GM12872 (cell line): ENCODE measurements around the gene ALLC.

Experiments used
- TF ChIP-seq, protein P1 (sequence below): IDR thresholded peaks from 3 replicates; pipeline ENCODE4 v1.5.1; 2011; ENCODE audit warnings: low read depth, mild to moderate bottlenecking, low read length, moderate library complexity; ENCODE audit not compliant: insufficient read depth

Gene ALLC

DNA sequence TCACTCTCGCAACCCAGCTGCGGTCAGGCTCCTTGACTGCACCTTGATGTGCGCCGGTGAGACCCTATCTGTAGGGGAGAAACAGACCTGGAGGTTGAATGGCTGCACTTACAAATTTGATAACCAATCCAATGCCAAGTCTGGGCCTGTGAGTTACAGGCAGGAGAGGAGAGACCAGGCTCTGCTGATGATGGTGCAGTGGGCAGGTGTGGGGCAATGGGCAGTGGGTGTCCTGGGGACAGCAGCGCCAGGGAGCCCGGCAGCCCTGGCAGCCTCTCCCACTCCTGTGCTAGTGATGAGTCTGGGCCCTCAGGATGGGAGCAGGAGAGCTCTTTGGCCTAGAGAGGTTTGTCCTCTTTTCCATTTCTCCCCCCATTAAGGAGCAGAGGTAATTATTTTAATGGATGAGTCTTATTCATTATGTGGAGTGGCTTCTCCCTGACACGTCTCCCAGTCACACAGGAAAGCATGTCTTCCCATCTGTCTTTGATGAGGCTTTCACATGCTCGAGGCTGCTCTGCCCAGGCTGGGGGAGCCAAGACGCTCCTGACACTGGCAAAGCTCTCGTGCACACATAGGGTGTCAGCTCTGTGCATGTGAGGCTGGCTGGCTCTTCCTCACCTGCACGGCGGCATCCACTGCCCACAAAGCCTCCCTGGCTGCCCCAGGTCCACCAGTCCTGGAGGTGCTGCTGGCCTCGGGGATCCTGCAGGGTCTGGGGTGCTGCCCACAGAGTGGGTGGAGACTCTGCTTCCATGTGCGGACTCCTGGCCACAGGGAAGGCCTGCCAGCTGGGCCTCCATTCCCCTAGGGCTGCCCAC is 10.0 kb upstream of the ALLC start:
- TF ChIP-seq, protein P1, sequence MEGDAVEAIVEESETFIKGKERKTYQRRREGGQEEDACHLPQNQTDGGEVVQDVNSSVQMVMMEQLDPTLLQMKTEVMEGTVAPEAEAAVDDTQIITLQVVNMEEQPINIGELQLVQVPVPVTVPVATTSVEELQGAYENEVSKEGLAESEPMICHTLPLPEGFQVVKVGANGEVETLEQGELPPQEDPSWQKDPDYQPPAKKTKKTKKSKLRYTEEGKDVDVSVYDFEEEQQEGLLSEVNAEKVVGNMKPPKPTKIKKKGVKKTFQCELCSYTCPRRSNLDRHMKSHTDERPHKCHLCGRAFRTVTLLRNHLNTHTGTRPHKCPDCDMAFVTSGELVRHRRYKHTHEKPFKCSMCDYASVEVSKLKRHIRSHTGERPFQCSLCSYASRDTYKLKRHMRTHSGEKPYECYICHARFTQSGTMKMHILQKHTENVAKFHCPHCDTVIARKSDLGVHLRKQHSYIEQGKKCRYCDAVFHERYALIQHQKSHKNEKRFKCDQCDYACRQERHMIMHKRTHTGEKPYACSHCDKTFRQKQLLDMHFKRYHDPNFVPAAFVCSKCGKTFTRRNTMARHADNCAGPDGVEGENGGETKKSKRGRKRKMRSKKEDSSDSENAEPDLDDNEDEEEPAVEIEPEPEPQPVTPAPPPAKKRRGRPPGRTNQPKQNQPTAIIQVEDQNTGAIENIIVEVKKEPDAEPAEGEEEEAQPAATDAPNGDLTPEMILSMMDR: no peak

DNA sequence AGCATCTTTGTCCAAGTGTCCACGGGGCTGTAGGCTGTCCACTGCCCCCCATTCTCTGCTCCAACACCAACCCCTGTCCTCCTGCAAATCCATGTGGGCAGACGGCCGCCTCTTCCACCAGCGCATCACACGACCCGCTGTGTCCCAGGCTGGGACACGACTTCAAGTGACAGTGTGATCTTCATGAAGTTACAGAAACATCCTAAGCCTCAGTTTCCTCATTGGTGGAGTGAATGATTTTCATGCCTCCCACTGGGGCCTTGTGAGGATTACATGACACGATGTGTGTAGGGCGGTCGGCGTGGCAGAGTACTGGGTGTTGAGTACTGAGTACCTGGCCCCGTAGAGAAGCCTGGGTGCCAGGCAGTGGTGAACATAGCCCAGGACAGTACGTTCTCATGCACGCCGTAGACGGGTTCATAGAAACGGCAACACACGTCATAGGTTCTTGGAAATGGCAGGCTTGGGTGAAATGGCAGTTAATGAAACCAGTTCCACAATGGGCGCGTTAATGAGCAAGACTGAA is 9.3 kb upstream of the ALLC start:
- TF ChIP-seq, protein P1: no peak

DNA sequence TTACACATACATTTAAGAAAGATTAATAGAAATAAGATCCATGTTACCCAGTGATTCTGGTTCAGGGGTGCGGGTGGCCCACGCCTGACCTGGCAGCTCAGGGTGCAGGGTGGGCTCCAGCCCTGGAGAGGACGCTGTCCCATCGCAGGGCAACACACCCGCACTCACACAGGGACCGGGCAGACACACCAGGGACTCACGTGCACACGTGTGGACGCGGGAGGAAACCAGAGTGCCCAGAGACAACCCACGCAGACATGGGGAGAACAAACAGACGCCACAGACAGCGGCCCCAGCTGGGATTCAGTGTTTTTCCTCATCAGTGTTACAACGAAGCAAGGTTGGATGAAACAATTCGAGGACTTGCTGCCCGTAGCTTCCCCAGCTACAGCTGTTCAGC is 8.4 kb upstream of the ALLC start:
- TF ChIP-seq, protein P1: no peak

DNA sequence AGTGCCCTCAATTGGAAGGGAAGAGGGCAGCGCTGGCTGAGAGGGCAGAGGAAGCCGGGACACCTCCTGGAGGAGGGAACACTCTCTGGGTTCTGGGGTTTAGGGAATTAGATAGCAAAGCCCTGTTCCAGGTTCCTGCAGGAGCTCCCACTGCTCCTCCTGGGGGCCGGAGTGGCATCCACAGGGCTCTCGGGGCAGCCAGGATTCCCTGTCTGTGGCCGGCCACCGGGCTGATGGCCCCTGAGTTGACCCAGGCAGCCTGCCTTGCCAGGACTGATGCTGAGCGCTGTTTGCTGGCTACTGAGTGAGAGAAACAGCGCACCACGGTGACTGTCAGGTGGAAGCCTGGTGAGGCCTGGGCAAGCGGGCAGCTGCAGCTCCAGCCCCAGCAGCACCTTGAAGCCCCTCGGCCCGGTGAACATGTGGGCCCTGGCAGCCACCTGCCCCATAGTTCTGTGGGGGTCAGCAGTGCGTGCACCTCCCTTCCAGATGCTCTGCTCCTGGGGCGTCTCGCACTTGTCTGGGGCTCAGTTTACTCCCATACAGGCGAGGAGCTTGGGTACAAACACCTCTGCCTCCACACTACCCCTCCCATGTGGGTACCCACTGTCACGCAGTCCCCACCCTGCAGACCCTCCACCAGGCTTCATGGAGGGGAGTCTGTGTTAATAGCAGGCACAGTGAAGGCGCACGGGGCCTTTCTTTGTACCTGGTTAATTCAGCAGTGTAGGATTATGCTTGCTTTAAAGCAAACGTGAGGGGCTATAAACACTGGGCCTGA is 7.7 kb upstream of the ALLC start:
- TF ChIP-seq, protein P1: no peak

DNA sequence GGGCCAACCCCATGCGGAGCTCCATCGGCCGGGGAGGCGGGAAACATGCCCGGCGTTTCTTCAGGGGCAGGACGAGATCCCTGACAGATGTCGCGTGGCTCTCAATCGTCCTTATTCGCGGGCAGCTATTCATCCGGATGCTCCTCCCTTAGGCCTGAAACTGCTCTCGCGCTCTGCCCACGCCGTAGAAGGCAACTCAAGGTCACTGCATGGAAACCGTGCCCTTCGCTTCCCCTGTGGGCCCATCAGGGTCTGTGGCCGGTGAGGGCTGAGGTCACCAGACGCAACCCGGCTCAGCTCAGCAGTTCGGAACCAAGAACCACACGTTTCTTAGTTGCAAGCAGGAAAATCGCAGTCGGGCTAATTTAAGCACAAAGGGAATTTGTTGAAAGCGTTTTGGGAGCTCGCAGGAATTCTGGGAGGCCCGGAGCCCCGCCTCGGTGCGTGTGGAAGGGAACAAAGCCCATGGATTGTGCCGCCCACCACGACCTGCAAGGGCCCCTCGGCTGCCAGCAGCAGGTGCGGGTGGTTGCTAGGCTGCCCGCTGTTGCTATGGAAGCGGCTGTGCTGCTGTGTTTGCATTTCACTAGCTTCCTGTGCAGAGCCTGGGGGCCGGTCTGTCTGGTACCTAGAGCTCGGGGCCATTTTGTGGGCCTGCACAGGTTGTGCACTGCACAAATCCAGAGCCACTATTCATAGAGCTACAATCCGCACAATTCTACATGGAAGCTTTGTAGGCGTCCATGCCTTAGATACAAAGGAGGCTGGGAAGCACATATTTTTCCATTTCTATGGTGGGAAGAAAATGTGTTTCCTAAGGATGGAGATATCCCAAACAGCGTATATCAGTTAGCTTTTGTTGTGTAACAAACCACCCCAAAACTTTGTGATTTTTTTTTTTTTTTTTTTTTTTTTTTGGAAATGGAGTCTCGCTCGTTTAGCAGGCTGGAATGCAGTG is 6.0 kb upstream of the ALLC start:
- TF ChIP-seq, protein P1: no peak

DNA sequence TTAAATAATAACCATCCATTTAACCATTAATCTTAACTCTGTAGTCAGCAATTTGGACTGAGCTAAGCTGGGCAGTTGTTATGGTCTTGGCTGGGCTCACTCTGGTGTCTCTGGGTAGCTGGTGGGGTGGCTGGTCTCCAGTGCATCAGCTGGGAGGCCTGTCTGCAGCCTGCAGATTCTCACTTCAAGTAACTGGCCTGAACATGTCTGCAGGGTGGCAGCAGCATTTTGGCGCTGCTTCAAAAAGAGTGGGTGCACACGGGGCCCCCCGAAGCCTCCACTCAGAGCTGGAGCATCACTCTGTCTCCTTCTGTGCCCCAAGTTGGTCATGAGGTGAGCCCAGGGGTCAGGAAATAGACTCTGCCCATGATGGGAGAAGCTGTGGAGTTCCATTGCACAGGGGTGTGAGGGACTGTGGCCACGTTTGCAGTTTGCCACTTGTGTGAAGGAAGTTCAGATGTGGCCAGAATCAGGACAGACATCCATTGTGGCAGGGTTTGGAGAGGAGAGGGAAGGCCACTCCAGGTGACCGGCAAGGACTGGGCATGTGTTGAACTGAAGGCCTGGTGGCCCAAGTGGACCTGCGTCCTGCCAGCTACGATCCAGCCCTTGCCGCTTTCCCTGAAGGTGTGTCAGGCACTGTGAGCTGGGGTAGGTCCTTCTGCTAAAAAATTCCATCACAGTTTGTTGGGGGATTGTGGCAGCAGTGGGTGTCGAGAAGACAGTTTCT is 4.9 kb upstream of the ALLC start:
- TF ChIP-seq, protein P1: no peak
